GM12865 (cell line): Measurements from ENCODE around the gene DEFB129.
"Not testable (repeated sequence)": the region's sequence is repeated elsewhere in the genome, so short reads cannot be mapped to it uniquely, and the experiment has no call there.

Experiments
- DNase-seq: peaks from one replicate; pipeline ENCODE4 v3.0.0; 2010; ENCODE audit warnings: low read depth
- H3K4me3 ChIP-seq: 2 replicates; pipeline ENCODE4 v1.5.1; 2011; ENCODE audit warnings: mild to moderate bottlenecking, low read depth, low read length, control low read depth
- TF ChIP-seq, protein P1 (sequence below): IDR thresholded peaks from 2 replicates; pipeline ENCODE4 v1.5.1; 2011; ENCODE audit warnings: low read length, control low read depth, low read depth, inconsistent platforms; ENCODE audit not compliant: insufficient read depth; ENCODE audit errors: missing control alignments

DEFB129 gene

DNA sequence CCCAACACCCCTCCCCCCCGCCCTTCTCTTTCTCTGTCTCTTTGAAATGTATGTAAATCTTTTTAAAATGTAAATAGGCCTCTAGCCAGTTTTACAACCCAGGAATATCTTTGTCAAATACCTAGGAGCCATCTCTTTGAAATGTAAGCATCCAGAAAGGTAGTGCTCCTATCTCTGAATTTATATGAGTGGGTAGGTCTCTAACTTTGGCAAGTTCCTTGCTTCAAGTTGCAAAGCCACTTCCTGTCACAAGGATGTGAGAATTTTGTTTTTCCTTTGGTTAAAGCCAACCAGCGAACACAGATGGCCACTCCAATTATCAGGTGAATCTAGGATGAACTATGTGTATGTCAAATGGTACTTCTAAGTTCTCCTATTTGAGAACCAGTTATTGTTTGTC is 24.3 kb downstream of the DEFB129 start:
- TF ChIP-seq, protein P1, sequence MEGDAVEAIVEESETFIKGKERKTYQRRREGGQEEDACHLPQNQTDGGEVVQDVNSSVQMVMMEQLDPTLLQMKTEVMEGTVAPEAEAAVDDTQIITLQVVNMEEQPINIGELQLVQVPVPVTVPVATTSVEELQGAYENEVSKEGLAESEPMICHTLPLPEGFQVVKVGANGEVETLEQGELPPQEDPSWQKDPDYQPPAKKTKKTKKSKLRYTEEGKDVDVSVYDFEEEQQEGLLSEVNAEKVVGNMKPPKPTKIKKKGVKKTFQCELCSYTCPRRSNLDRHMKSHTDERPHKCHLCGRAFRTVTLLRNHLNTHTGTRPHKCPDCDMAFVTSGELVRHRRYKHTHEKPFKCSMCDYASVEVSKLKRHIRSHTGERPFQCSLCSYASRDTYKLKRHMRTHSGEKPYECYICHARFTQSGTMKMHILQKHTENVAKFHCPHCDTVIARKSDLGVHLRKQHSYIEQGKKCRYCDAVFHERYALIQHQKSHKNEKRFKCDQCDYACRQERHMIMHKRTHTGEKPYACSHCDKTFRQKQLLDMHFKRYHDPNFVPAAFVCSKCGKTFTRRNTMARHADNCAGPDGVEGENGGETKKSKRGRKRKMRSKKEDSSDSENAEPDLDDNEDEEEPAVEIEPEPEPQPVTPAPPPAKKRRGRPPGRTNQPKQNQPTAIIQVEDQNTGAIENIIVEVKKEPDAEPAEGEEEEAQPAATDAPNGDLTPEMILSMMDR, result no peak
- DNase-seq, result no peak
- H3K4me3 ChIP-seq, result no peak overlapping the region

DNA sequence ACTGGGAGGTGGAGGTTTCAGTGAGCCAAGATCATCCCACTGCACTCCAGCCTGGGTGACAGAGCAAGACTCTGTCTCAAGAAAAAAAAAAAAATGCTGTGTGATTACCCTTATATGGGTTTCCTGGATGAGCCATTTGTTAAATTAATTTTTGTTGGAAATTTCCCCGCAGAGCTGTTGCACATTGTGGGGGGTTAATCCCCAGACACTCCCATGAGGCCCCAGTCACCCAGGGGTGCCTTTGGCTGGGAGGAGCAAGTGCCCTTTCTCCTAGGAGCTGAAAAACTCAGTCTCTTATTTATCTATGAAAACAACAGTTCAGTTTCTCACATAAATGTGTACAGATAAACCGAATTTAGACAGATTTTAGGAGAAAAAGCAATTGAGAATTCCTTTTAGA is 25.7 kb downstream of the DEFB129 start:
- H3K4me3 ChIP-seq, result no peak overlapping the region
- TF ChIP-seq, protein P1, result no peak
- DNase-seq, result no peak

DNA sequence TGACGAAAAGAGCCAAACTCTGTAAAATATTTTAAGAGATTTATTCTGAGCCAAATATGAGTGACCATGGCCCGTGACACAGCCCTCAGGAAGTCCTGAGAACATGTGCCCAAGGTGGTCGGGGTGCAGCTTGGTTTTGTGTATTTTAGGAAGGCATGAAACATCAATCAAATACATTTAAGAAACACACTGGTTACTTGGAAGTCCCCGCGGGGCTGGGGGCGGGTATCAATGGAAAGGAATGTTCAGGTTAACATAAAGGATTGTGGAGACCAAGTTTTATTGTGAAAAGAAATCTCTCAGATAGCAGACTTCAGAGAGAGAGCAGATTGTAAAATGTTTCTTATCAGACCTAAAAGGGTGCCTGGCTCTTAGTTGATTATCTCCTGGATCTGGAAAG is 26.4 kb downstream of the DEFB129 start:
- not testable (repeated sequence) for DNase-seq, H3K4me3 ChIP-seq

DNA sequence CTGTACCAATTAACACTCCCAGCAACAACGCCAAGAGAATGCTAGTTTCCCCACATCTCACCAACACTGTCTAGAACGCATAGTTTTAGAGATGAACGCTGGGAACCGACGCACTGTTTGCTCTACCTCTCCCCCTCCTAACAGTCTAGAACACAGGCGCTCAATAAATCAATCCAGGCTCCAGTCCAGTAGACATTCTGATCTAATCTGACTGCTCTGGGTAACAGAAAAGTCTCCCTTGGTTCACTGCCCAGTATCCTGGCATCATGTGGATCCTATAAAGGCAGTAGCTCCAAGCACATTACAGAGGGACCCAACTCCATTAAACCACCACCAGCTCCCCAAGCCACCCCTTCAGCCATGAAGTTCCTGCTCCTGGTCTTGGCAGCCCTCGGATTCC is 30.4 kb downstream of the DEFB129 start, which contains the start of gene DEFB132:
Gene DEFB132 (plus strand): TSS at position 306 of the 400 bp plus-strand sequence. CDS start 55 bp downstream, at position 361.
- H3K4me3 ChIP-seq, result no peak within 1 kb of the TSS
- DNase-seq, result no peak
- TF ChIP-seq, protein P1, result no peak

DNA sequence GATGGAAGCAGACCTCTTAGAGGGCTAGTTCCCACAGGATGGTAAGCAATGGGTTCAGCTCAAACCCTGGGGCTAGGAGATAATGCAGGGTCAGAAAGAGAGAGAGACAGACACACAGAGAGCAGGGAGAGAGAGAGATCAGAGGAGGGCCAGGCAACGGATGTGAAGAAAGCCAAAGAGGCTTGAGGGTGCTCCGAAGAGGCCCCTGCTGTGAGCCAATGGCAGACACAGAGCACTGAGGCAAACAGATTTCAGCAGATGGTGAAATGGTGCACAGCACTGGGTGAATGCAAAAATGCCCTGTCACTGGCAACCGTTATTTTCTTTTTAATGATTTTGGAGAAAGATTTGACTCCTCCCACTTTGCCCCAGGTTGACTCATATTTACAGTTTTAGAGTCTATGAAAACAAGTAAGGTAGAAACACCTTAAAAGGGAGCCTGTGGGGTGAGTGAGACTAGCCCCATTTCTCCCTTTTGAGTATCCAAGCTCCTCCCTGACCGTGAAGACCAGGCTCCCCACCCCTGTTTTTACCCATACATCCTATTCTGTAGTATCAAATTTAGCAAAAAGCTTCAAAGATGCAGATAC is 31.3 kb downstream of the DEFB129 start:
- H3K4me3 ChIP-seq, result no peak overlapping the region
- no peak for DNase-seq
- TF ChIP-seq, protein P1, result no peak

DNA sequence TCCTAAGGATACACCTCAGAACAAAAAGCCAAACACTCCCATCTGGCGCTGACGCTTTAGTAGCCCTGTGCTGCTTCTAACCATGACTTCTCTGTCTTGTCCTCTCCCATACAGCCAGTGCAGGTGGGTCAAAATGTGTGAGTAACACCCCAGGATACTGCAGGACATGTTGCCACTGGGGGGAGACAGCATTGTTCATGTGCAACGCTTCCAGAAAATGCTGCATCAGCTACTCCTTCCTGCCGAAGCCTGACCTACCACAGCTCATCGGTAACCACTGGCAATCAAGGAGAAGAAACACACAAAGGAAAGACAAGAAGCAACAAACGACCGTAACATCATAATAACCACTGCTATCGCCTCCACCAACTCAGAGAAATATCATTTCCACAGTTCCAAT is 31.9 kb downstream of the DEFB129 start:
- TF ChIP-seq, protein P1, result peak; percentile 17
- DNase-seq, result peak; percentile 37
- H3K4me3 ChIP-seq, result no peak overlapping the region

DNA sequence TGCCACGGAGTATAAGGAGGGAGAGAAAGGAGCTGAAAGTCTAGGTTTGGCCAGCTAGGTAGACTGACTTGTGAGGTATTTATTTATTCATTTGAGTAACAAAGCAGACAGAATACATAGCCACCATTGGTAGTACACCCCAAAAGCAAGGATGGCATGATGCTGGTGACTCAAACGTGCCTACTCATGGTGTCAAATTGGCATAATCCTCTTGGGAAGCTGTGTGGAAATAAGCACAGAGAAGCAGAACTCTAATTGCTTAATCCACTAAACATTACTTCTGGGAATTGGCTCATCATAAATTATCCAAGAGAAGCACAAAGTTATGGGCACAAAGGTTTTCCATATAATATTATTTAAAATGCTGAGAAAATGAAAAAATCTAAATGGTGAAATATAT is 32.9 kb downstream of the DEFB129 start:
- TF ChIP-seq, protein P1, result no peak
- no peak for DNase-seq
- no peak overlapping the region for H3K4me3 ChIP-seq
